ENCODE results near the gene PUSL1.

GRCh38 chr1:1340185-1340584 is 31.8 kb downstream of the PUSL1 start:
- TF ChIP-seq CTCF (IDR thresholded peaks at IDR 0.05; ENCODE audit: extremely low read depth in 1 of 2, insufficient read depth in 1 of 2, low read depth in 1 of 2, low read length in 2 of 2): no peak
- TF ChIP-seq POLR2A (IDR thresholded peaks at IDR 0.05; ENCODE audit: low read depth, low read length): no peak
- TF ChIP-seq POLR2AphosphoS5 (IDR thresholded peaks at IDR 0.05; ENCODE audit: insufficient read depth, low read depth, low read length): no peak
- no peak for TF ChIP-seq EZH2 (IDR thresholded peaks at IDR 0.05; ENCODE audit: borderline replicate concordance, low read depth, low read length, severe bottlenecking)
- no peak for TF ChIP-seq GATA2 (IDR thresholded peaks at IDR 0.05; ENCODE audit: insufficient read depth, insufficient read length, low read depth, low read length)
- no peak for TF ChIP-seq MYC (IDR thresholded peaks at IDR 0.05; ENCODE audit: low read depth, low read length)
- TF ChIP-seq MAX (IDR thresholded peaks at IDR 0.05; ENCODE audit: insufficient read depth, insufficient read length): no peak
- no peak for TF ChIP-seq JUN (IDR thresholded peaks at IDR 0.05; ENCODE audit: borderline replicate concordance, insufficient read depth, insufficient read length, low read depth)
- no peak for TF ChIP-seq FOS (IDR thresholded peaks at IDR 0.05; ENCODE audit: borderline replicate concordance, insufficient read depth, low read length)
